PC-3 (cell line): ENCODE results near the gene ZMIZ1. TPM values are rescaled to one million over a fixed set of nuclear protein-coding genes. Genes with fewer than 3 reads are reported as not detected.

Experiments
- ATAC-seq: fragments of 200-7000 bp; cut with Tn5 transposase; 2 replicates; pipeline ENCODE4 v1.9.1; 2020; ENCODE audit warnings: mild to moderate bottlenecking, moderate library complexity
- BruUV-seq: library from RNA; stranded (reverse); fragments of 400-500 nt; replicated peaks from 2 replicates; lab custom pipeline; 2021; lab: Mats Ljungman, UMichigan
- CTCF ChIA-PET: fragments of 300-600 bp; sonication (Branson Sonifier 250); formaldehyde crosslinking; loops from one replicate; lab custom pipeline; 2022; ENCODE audit warnings: antibody characterized with exemption; lab: Charles Lee
- POLR2A ChIA-PET: fragments of 300-600 bp; sonication (Branson Sonifier 250); formaldehyde crosslinking; loops from one replicate; lab custom pipeline; 2022; ENCODE audit warnings: antibody characterized with exemption; ENCODE audit not compliant: unreplicated experiment; lab: Charles Lee
- DNase-seq: peaks from one replicate; pipeline ENCODE4 v3.0.0-alpha.2; 2015
- H2AFZ ChIP-seq: fragments of 300-600 bp; sonication (generic); 2 replicates; pipeline ENCODE4 v1.6.0; 2016; ENCODE audit warnings: antibody characterized with exemption, low read length
- H3F3A ChIP-seq: fragments of 300-600 bp; sonication (generic); one replicate; pipeline ENCODE4 v1.6.0; 2017; ENCODE audit warnings: antibody characterized with exemption, low read length, control low read depth, mild to moderate bottlenecking; ENCODE audit not compliant: unreplicated experiment
- H3K27ac ChIP-seq: fragments of 300-600 bp; sonication (generic); 2 replicates; pipeline ENCODE4 v1.5.1; 2016; ENCODE audit warnings: mild to moderate bottlenecking, low read length
- H3K27me3 ChIP-seq: fragments of 300-600 bp; sonication (generic); 2 replicates; pipeline ENCODE4 v1.6.1; 2016; ENCODE audit warnings: low read length, mixed read lengths
- H3K36me3 ChIP-seq: fragments of 300-600 bp; sonication (generic); 2 replicates; pipeline ENCODE4 v1.6.1; 2016; ENCODE audit warnings: low read depth, mixed run types, low read length, mixed read lengths
- H3K4me1 ChIP-seq: fragments of 300-600 bp; sonication (generic); 2 replicates; pipeline ENCODE4 v1.5.1; 2016; ENCODE audit warnings: low read length; ENCODE audit not compliant: insufficient read depth
- H3K4me2 ChIP-seq: fragments of 300-600 bp; sonication (generic); 2 replicates; pipeline ENCODE4 v1.6.0; 2016; ENCODE audit warnings: low read length
- H3K4me3 ChIP-seq: fragments of 300-600 bp; sonication (generic); 2 replicates; pipeline ENCODE4 v1.5.1; 2016; ENCODE audit warnings: mild to moderate bottlenecking, low read length, mixed read lengths
- H3K79me2 ChIP-seq: fragments of 300-600 bp; sonication (generic); 2 replicates; pipeline ENCODE4 v1.6.1; 2017; ENCODE audit warnings: low read length, mixed read lengths
- H3K9ac ChIP-seq: fragments of 300-600 bp; sonication (generic); 2 replicates; pipeline ENCODE4 v1.6.0; 2016; ENCODE audit warnings: mild to moderate bottlenecking, low read length
- H3K9me2 ChIP-seq: fragments of 300-600 bp; sonication (generic); replicated peaks from 2 replicates; pipeline ENCODE4 v1.6.1; 2016; ENCODE audit warnings: mixed run types, low read length, mixed read lengths
- H3K9me3 ChIP-seq: fragments of 300-600 bp; sonication (generic); 2 replicates; pipeline ENCODE4 v1.6.1; 2016; ENCODE audit warnings: low read length, mixed read lengths
- H4K20me1 ChIP-seq: fragments of 300-600 bp; sonication (generic); 2 replicates; pipeline ENCODE4 v1.6.1; 2016; ENCODE audit warnings: low read length, mixed read lengths
- CTCF ChIP-seq: fragments of 300-600 bp; sonication (generic); conservative IDR thresholded peaks from 2 replicates; pipeline ENCODE4 v1.5.1; 2017; ENCODE audit warnings: antibody characterized with exemption, low read depth, mild to moderate bottlenecking, low read length
- EZH2 ChIP-seq: fragments of 300-600 bp; sonication (generic); IDR thresholded peaks from one replicate; pipeline ENCODE4 v1.6.1; 2017; ENCODE audit warnings: antibody characterized with exemption, mild to moderate bottlenecking, low read length; ENCODE audit not compliant: unreplicated experiment
- EZH2phosphoT487 ChIP-seq: fragments of 300-600 bp; sonication (generic); IDR thresholded peaks from 2 replicates; pipeline ENCODE4 v1.6.1; 2018; ENCODE audit warnings: mild to moderate bottlenecking, antibody characterized with exemption, low read length, borderline replicate concordance
- intact Hi-C: fragments of 100-400 bp; cut with micrococcal nuclease; formaldehyde crosslinking; loops from 2 replicates; pipeline ENCODE4 v1.9.0; 2023
- total RNA-seq: library from RNA; depleted of rRNA; stranded (reverse); fragments of >200 nt; gene quantifications from 2 replicates; pipeline ENCODE4 v1.2.3, GENCODE V29; 2014

ZMIZ1 gene
- total RNA-seq, 1 experiment from 2014 or later = 55.4 TPM

- Histone ChIP-seq H3K4me3 (no peak overlapping the region), H3K79me2 (peaks cover 11% of the 10 kb centered on the region), H3K4me1 (peaks cover 40% of the 10 kb centered on the region), H3K4me2 (peak overlapping the region; percentile 50), H3K27me3 (no peaks in the 10 kb centered on the region), H3F3A (no peaks in the 10 kb centered on the region), H2AFZ (no peak overlapping the region), H3K9ac (peak overlapping the region; percentile 0; the same call in 1 of the 2 replicates), H3K9me2 (no peaks in the 10 kb centered on the region), H4K20me1 (no peaks in the 10 kb centered on the region), H3K9me3 (no peaks in the 10 kb centered on the region), H3K27ac (peak overlapping the region; percentile 67), H3K36me3 (peaks cover 14% of the 10 kb centered on the region; the same call in 1 of the 2 replicates)
- no peak for DNase-seq
- ChIA-PET POLR2A (interaction anchor here (0.6 kb wide), 1 partner anchor 291 kb away, joined by 3 read pairs; no protein-coding TSS in a partner anchor), CTCF (interaction anchor here (1.0 to 1.7 kb wide), 3 partner anchors 11 to 57 kb away, joined by 3 to 9 read pairs (median 5); no protein-coding TSS in a partner anchor)
- BruUV-seq = no TSS peak
- intact Hi-C loops = loop anchor here (1.0 to 2.0 kb wide), 5 partner anchors 27 to 210 kb away; no protein-coding TSS in a partner anchor
- no peak for ATAC-seq
- TF ChIP-seq EZH2phosphoT487 (no peak), CTCF (no peak), EZH2 (no peak)
Observed at GRCh38 chr10:79184657-79185056, 115.9 kb downstream of the ZMIZ1 start.

DNA sequence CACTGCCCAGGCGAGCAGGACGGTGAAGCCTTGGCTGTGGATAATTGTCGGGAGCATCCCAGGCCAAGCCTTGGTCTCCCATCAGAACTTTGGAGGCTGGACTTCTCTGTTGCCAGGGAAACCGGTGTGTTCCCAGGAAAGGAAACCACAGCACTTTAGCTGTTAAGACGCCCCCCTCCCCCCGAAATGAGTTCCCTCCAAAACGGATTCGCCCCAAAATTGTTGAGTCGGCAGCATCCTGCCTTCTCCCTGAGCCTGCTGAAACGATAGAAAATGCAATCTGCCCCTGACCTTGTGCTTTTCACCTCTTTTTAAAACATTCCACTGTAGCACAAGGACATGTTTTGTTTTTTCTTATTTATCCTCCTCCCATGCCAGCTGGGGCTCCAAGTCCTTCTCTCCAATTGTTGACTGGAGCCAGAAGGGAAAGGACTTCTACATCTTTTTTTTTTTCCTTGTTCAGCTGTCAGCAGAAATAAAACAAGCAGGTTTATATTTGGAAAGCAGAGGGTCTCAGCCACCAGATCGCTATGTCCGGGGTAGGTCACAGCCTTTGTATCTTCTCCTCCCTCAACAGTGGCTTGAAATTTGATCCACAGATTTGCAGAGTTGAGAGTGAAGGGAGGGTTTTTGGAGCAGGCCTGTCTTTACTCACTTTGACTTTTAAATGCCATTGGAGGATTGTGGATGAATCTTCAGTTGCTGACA, 116.5 kb downstream of the ZMIZ1 start:
- intact Hi-C loops = loop anchor here (2.0 kb wide), 1 partner anchor 210 kb away; no protein-coding TSS in a partner anchor
- Histone ChIP-seq H3K9me2 (no peaks in the 10 kb centered on the region), H3K9ac (no peak overlapping the region), H4K20me1 (no peaks in the 10 kb centered on the region), H3F3A (no peaks in the 10 kb centered on the region), H3K4me1 (peaks cover 42% of the 10 kb centered on the region), H3K4me2 (0 out of 2 replicates have a peak overlapping the region, but pooled peaks have one; percentile 50), H3K27me3 (no peaks in the 10 kb centered on the region), H3K4me3 (no peak overlapping the region), H3K36me3 (peaks cover 14% of the 10 kb centered on the region; the same call in 1 of the 2 replicates), H3K79me2 (peaks cover 11% of the 10 kb centered on the region), H2AFZ (no peak overlapping the region), H3K9me3 (no peaks in the 10 kb centered on the region), H3K27ac (0 out of 2 replicates have a peak overlapping the region, but pooled peaks have one; percentile 67)
- ChIA-PET POLR2A (no interaction called here), CTCF (interaction anchor here (1.7 kb wide), 1 partner anchor 10 kb away, joined by 9 read pairs; no protein-coding TSS in a partner anchor)
- DNase-seq = no peak
- no TSS peak for BruUV-seq
- no peak for TF ChIP-seq EZH2
- TF ChIP-seq CTCF = no peak
- TF ChIP-seq EZH2phosphoT487 = no peak
- ATAC-seq = no peak
